Panc1 (cell line): ENCODE measurements around the gene TBC1D22A. TPM values are rescaled to one million over a fixed set of nuclear protein-coding genes. Genes with fewer than 3 reads are reported as not detected.

Experiments
- ATAC-seq: fragments of 200-7000 bp; cut with Tn5 transposase; 2 replicates; pipeline ENCODE4 v1.9.1; 2020; ENCODE audit warnings: mild to moderate bottlenecking, moderate library complexity
- BruUV-seq: library from RNA; stranded (reverse); fragments of 400-500 nt; replicated peaks from 2 replicates; lab custom pipeline; 2021; lab: Mats Ljungman, UMichigan
- CTCF ChIA-PET: fragments of 300-600 bp; sonication (Branson Sonifier 250); formaldehyde crosslinking; loops from one replicate; lab custom pipeline; 2022; ENCODE audit warnings: antibody characterized with exemption; lab: Charles Lee
- POLR2A ChIA-PET: fragments of 300-600 bp; sonication (Branson Sonifier 250); formaldehyde crosslinking; loops from one replicate; lab custom pipeline; 2022; ENCODE audit warnings: antibody characterized with exemption; lab: Charles Lee
- DNase-seq: peaks from one replicate; pipeline ENCODE4 v3.0.0-alpha.2; 2010; ENCODE audit warnings: low read depth, low spot score
- H3K27ac ChIP-seq: 2 replicates; pipeline ENCODE4 v1.5.1; 2011; ENCODE audit warnings: mild to moderate bottlenecking, low read length, inconsistent platforms
- H3K27me3 ChIP-seq: fragments of 200-500 bp; sonication (Bioruptor generic); 2 replicates; pipeline ENCODE4 v1.6.0; 2014; ENCODE audit warnings: low read length, inconsistent platforms; ENCODE audit not compliant: control insufficient read depth, insufficient read depth
- H3K36me3 ChIP-seq: fragments of 200-500 bp; sonication (Bioruptor generic); 2 replicates; pipeline ENCODE4 v1.5.1; 2014; ENCODE audit warnings: inconsistent platforms, mild to moderate bottlenecking, low read length, moderate library complexity; ENCODE audit not compliant: control insufficient read depth, insufficient read depth
- H3K4me1 ChIP-seq: 2 replicates; pipeline ENCODE4 v1.5.1; 2011; ENCODE audit warnings: inconsistent platforms, mild to moderate bottlenecking, low read length, moderate library complexity; ENCODE audit not compliant: control insufficient read depth, insufficient read depth
- H3K4me3 ChIP-seq, 2 experiments: 2 replicates each; pipeline ENCODE4 v1.5.1; 2011 to 2012; ENCODE audit warnings: low read depth in 2 of 2, low read length in 2 of 2, mild to moderate bottlenecking in 2 of 2, inconsistent platforms in 1 of 2, moderate library complexity in 1 of 2
- H3K9me3 ChIP-seq: fragments of 200-500 bp; sonication (Bioruptor generic); 2 replicates; pipeline ENCODE4 v1.5.1; 2014; ENCODE audit warnings: low read depth, mild to moderate bottlenecking, inconsistent platforms, low read length, moderate library complexity; ENCODE audit not compliant: control insufficient read depth, insufficient read depth
- POLR2AphosphoS5 ChIP-seq: IDR thresholded peaks from 2 replicates; pipeline ENCODE4 v1.6.1; 2012; ENCODE audit warnings: mild to moderate bottlenecking, low read depth, low read length, moderate library complexity
- SIN3A ChIP-seq: IDR thresholded peaks from 2 replicates; pipeline ENCODE4 v1.6.1; 2012; ENCODE audit warnings: low read depth, mild to moderate bottlenecking, low read length, moderate library complexity, borderline replicate concordance; ENCODE audit not compliant: insufficient read depth
- TCF7L2 ChIP-seq: IDR thresholded peaks from 2 replicates; pipeline ENCODE4 v1.6.1; 2011; ENCODE audit warnings: mild to moderate bottlenecking, low read depth, low read length, inconsistent platforms
- in situ Hi-C: cut with HindIII; loops from 2 replicates; pipeline ENCODE4 v1.10.0; 2016; ENCODE audit warnings: low sequenced_read_pairs, low pct_unique_long_range_greater_than_20kb
- intact Hi-C: fragments of 100-400 bp; cut with micrococcal nuclease; formaldehyde crosslinking; loops from one replicate; pipeline ENCODE4 v1.10.0; 2022; ENCODE audit not compliant: unreplicated experiment
- total RNA-seq: library from RNA; stranded (reverse); gene quantifications from one replicate; pipeline ENCODE4 v1.2.1, GENCODE V29; 2021; ENCODE audit not compliant: unreplicated experiment
- TF ChIP-seq, protein P1 (sequence below), 2 experiments: IDR thresholded peaks; 2 replicates each; pipeline ENCODE4 v1.6.1; 2011 to 2012; ENCODE audit warnings: low read depth in 2 of 2, control low read depth in 1 of 2, low read length in 1 of 2, mild to moderate bottlenecking in 1 of 2, moderate library complexity in 1 of 2; ENCODE audit not compliant: insufficient read depth in 1 of 2
- TF ChIP-seq, protein P2 (sequence below): fragments of 450-650 bp; IDR thresholded peaks from 2 replicates; pipeline ENCODE4 v1.5.1; 2017; ENCODE audit warnings: mild to moderate bottlenecking

The TBC1D22A gene
- total RNA-seq, 1 experiment from 2014 or later, result 28.7 TPM

DNA sequence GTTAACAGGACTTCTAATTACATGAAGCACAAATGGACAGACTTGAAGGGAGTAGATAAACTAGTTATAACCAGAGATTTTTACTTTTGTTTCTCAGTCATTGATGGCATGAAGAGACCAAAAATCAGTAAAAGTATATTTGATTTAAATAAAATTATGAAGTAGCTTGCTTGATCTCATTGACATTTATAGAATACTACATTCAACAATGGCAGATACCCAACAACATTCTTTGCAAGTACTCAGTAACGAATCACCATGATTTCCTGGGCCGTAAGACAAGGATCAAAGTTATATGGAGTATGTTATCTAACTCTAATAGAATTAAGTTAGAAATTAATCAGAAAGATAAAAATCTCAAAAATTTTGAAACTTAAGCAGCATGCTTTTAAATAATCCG is 317.6 kb downstream of the TBC1D22A start:
- BruUV-seq, result no TSS peak
- H3K27ac ChIP-seq, result no peak overlapping the region
- DNase-seq, result no peak
- POLR2A ChIA-PET, result no interaction called here
- CTCF ChIA-PET, result no interaction called here
- no peaks in the 10 kb centered on the region for H3K27me3 ChIP-seq
- TF ChIP-seq, protein P1, sequence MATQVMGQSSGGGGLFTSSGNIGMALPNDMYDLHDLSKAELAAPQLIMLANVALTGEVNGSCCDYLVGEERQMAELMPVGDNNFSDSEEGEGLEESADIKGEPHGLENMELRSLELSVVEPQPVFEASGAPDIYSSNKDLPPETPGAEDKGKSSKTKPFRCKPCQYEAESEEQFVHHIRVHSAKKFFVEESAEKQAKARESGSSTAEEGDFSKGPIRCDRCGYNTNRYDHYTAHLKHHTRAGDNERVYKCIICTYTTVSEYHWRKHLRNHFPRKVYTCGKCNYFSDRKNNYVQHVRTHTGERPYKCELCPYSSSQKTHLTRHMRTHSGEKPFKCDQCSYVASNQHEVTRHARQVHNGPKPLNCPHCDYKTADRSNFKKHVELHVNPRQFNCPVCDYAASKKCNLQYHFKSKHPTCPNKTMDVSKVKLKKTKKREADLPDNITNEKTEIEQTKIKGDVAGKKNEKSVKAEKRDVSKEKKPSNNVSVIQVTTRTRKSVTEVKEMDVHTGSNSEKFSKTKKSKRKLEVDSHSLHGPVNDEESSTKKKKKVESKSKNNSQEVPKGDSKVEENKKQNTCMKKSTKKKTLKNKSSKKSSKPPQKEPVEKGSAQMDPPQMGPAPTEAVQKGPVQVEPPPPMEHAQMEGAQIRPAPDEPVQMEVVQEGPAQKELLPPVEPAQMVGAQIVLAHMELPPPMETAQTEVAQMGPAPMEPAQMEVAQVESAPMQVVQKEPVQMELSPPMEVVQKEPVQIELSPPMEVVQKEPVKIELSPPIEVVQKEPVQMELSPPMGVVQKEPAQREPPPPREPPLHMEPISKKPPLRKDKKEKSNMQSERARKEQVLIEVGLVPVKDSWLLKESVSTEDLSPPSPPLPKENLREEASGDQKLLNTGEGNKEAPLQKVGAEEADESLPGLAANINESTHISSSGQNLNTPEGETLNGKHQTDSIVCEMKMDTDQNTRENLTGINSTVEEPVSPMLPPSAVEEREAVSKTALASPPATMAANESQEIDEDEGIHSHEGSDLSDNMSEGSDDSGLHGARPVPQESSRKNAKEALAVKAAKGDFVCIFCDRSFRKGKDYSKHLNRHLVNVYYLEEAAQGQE (IDR thresholded peaks at IDR 0.05; ENCODE audit: insufficient read depth in 1 of 2, low read depth in 2 of 2, low read length in 1 of 2), result no peak
- TF ChIP-seq, protein P2, sequence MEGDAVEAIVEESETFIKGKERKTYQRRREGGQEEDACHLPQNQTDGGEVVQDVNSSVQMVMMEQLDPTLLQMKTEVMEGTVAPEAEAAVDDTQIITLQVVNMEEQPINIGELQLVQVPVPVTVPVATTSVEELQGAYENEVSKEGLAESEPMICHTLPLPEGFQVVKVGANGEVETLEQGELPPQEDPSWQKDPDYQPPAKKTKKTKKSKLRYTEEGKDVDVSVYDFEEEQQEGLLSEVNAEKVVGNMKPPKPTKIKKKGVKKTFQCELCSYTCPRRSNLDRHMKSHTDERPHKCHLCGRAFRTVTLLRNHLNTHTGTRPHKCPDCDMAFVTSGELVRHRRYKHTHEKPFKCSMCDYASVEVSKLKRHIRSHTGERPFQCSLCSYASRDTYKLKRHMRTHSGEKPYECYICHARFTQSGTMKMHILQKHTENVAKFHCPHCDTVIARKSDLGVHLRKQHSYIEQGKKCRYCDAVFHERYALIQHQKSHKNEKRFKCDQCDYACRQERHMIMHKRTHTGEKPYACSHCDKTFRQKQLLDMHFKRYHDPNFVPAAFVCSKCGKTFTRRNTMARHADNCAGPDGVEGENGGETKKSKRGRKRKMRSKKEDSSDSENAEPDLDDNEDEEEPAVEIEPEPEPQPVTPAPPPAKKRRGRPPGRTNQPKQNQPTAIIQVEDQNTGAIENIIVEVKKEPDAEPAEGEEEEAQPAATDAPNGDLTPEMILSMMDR, result no peak
- no peak for TF ChIP-seq TCF7L2
- TF ChIP-seq POLR2AphosphoS5, result no peak
- no peak for TF ChIP-seq SIN3A
- H3K9me3 ChIP-seq, result no peaks in the 10 kb centered on the region
- no peak for ATAC-seq
- in situ Hi-C loops, result no loop called here
- H3K4me3 ChIP-seq, result no peak overlapping the region
- intact Hi-C loops, result no loop called here
- H3K4me1 ChIP-seq, result no peaks in the 10 kb centered on the region
- H3K36me3 ChIP-seq, result no peaks in the 10 kb centered on the region

DNA sequence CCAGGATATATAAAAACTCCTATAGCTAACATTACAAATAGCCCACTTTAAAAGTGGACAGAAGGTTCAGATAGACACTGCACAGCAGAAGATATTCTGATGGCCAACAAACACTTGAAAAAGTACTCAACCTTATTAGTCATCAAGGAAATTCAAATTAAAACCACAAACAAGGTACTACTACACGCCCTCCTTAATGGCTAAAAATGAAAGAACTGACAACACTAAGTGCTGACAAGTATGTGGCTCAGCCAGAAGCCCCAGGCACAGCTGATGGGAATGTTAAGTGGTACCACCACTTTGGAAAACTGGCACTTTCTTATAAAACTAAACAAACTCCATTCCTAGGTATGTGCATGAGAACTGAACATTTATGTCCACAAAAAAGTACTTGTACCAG is 320.1 kb downstream of the TBC1D22A start:
- Histone ChIP-seq H3K9me3 (no peaks in the 10 kb centered on the region), H3K27me3 (no peaks in the 10 kb centered on the region), H3K36me3 (no peaks in the 10 kb centered on the region), H3K4me3 (no peak overlapping the region), H3K4me1 (no peaks in the 10 kb centered on the region), H3K27ac (no peak overlapping the region)
- no TSS peak for BruUV-seq
- in situ Hi-C loops, result no loop called here
- intact Hi-C loops, result no loop called here
- ATAC-seq (no peak), DNase-seq (no peak)
- ChIA-PET POLR2A (no interaction called here), CTCF (no interaction called here)
- TF ChIP-seq POLR2AphosphoS5 (no peak), TCF7L2 (no peak), SIN3A (no peak)
- TF ChIP-seq, protein P2, result no peak
- TF ChIP-seq, protein P1 (IDR thresholded peaks at IDR 0.05; ENCODE audit: insufficient read depth in 1 of 2, low read depth in 2 of 2, low read length in 1 of 2), result no peak
